GM12865 (cell line): Measurements from ENCODE around the gene PDE9A.

Experiments used
- DNase-seq: peaks from one replicate; pipeline ENCODE4 v3.0.0; 2010; ENCODE audit warnings: low read depth
- H3K4me3 ChIP-seq: 2 replicates; pipeline ENCODE4 v1.5.1; 2011; ENCODE audit warnings: mild to moderate bottlenecking, low read depth, low read length, control low read depth
- TF ChIP-seq, protein P1 (sequence below): IDR thresholded peaks from 2 replicates; pipeline ENCODE4 v1.5.1; 2011; ENCODE audit warnings: low read length, control low read depth, low read depth, inconsistent platforms; ENCODE audit not compliant: insufficient read depth; ENCODE audit errors: missing control alignments

The PDE9A gene

GRCh38 chr21:42678618-42679295 is 25.3 kb downstream of the PDE9A start:
- TF ChIP-seq, protein P1, sequence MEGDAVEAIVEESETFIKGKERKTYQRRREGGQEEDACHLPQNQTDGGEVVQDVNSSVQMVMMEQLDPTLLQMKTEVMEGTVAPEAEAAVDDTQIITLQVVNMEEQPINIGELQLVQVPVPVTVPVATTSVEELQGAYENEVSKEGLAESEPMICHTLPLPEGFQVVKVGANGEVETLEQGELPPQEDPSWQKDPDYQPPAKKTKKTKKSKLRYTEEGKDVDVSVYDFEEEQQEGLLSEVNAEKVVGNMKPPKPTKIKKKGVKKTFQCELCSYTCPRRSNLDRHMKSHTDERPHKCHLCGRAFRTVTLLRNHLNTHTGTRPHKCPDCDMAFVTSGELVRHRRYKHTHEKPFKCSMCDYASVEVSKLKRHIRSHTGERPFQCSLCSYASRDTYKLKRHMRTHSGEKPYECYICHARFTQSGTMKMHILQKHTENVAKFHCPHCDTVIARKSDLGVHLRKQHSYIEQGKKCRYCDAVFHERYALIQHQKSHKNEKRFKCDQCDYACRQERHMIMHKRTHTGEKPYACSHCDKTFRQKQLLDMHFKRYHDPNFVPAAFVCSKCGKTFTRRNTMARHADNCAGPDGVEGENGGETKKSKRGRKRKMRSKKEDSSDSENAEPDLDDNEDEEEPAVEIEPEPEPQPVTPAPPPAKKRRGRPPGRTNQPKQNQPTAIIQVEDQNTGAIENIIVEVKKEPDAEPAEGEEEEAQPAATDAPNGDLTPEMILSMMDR = no peak
- no peak for DNase-seq
- H3K4me3 ChIP-seq = no peak overlapping the region

DNA sequence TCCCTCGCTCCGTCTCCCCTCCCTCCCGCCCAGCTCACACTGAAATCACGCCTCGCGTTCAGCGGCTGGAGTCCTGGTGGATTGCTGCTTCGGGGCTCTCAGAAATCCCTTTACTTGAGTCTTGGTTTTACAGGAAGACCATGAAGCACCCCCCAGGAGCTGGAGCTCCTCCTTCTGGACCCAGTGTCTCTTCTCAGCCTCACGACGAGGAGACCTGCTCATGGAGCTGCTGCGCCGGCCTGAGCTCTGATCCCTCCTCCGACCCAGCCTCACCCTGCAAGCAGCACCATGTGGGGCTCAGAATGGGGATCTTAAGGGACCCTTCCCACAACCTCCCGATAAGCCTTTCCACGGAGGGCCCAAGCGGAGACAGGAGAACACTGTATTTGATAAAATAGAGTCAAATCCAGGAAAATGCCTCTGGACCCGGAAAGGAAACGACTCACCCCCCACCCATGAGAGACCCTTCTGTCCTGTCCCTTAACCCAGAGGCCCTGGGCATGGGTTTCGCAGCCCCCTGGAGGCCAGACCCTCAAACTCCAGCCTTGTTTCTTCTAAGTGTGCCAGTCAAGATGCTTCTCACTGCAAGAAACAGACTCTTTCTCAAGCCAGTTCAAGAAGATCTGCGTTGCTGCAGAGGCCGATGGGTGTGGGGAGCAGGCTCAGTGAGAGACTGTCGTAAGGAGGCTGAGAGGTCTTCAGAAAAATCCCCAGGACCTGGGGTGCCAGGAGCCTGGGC is 26.1 kb downstream of the PDE9A start:
- H3K4me3 ChIP-seq = no peak overlapping the region
- DNase-seq = no peak
- TF ChIP-seq, protein P1 = no peak

GRCh38 chr21:42680058-42680330 is 26.6 kb downstream of the PDE9A start:
- DNase-seq = no peak
- TF ChIP-seq, protein P1 = no peak
- H3K4me3 ChIP-seq = no peak overlapping the region

GRCh38 chr21:42680429-42680828 is 27.0 kb downstream of the PDE9A start:
- no peak overlapping the region for H3K4me3 ChIP-seq
- TF ChIP-seq, protein P1 = no peak
- no peak for DNase-seq

DNA sequence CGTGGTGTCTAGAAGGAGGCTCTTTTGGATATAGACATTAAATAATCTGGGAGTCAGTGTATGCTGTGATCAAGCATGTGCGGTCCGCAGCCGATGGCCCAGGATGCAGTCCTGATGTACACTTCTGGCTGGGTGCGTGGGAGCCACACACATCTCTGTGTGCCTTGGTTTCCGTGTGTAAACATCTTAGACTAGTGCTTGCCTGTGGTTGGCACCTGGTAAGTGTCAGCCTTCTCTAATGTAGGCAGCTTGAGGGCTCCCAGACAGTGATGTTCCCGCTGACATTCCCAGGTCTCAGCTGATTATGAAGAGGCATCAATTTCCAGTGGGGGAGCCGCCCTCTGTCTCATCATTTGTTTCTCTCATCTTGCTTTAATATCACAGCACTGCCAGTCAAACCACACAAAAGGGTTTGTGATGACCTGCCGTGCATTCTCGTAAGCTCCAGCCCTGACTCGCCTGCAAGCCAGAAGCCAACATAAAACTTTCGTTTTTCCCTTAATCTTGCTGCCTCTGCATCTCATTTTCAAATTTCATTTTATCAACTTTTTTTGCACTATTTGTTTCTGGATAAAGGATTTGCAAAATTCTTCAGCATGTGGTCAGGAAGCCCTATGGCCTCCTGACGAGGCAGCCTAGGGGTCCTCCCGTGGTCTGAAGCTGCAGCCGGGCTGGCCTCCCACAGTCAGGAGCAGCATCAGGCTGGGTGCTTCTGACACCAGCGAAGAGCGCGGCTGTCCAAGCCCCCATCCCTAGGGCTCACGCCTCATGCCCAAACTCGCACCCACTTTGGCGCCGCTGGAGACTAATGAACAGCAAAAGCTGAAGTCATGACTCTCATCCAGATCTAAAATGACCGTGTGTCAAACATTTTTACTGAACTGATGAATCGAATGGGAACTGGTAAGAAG is 28.1 kb downstream of the PDE9A start:
- DNase-seq = no peak
- TF ChIP-seq, protein P1 = no peak
- H3K4me3 ChIP-seq = no peak overlapping the region

- TF ChIP-seq, protein P1 = no peak
- no peak overlapping the region for H3K4me3 ChIP-seq
- no peak for DNase-seq
These were observed 29.3 kb downstream of the PDE9A start for GRCh38 chr21:42682661-42683210.
